HEK293 (cell line): ENCODE data around the gene POGZ.
A peak's percentile ranks its signal among the peaks of the same experiment; 100 is the strongest.

Experiments
- KLF1 ChIP-seq: fragments of 450-650 bp; formaldehyde crosslinking; IDR thresholded peaks from 2 replicates; pipeline ENCODE4 v1.5.1; 2016; ENCODE audit warnings: missing biosample characterization, missing genetic modification characterization
- KLF8 ChIP-seq: fragments of 450-650 bp; formaldehyde crosslinking; IDR thresholded peaks from 2 replicates; pipeline ENCODE4 v1.5.1; 2016; ENCODE audit warnings: missing biosample characterization, missing genetic modification characterization
- MEIS1 ChIP-seq: sonication (generic); formaldehyde crosslinking; IDR thresholded peaks from 2 replicates; pipeline ENCODE4 v1.8.1; 2022; ENCODE audit warnings: missing genetic modification reagents, mild to moderate bottlenecking, borderline replicate concordance
- MZF1 ChIP-seq: fragments of 450-650 bp; formaldehyde crosslinking; IDR thresholded peaks from 2 replicates; pipeline ENCODE4 v1.5.1; 2017; ENCODE audit warnings: missing biosample characterization, missing genetic modification characterization, borderline replicate concordance
- PRDM1 ChIP-seq: fragments of 450-650 bp; formaldehyde crosslinking; IDR thresholded peaks from 2 replicates; pipeline ENCODE4; 2016; ENCODE audit warnings: missing biosample characterization, missing genetic modification characterization
- RBAK ChIP-seq: fragments of 450-650 bp; formaldehyde crosslinking; IDR thresholded peaks from 2 replicates; pipeline ENCODE4 v1.5.1; 2016; ENCODE audit warnings: missing biosample characterization, missing genetic modification characterization
- SETDB1 ChIP-seq: IDR thresholded peaks from one replicate; pipeline ENCODE4 v1.6.1; 2017; ENCODE audit warnings: mild to moderate bottlenecking, low read length, moderate library complexity, mixed read lengths; ENCODE audit not compliant: insufficient read length
- SP7 ChIP-seq: fragments of 450-650 bp; formaldehyde crosslinking; IDR thresholded peaks from 2 replicates; pipeline ENCODE4 v1.5.1; 2016; ENCODE audit warnings: missing biosample characterization, missing genetic modification characterization
- ZFP37 ChIP-seq: fragments of 450-650 bp; formaldehyde crosslinking; IDR thresholded peaks from 2 replicates; pipeline ENCODE4 v1.5.1; 2016; ENCODE audit warnings: missing biosample characterization, missing genetic modification characterization
- ZNF155 ChIP-seq: fragments of 450-650 bp; formaldehyde crosslinking; IDR thresholded peaks from 2 replicates; pipeline ENCODE4 v1.5.1; 2016; ENCODE audit warnings: missing biosample characterization, missing genetic modification characterization
- ZNF157 ChIP-seq: fragments of 450-650 bp; formaldehyde crosslinking; IDR thresholded peaks from 2 replicates; pipeline ENCODE4 v1.5.1; 2016; ENCODE audit warnings: missing biosample characterization, missing genetic modification characterization
- ZNF202 ChIP-seq: fragments of 450-650 bp; formaldehyde crosslinking; IDR thresholded peaks from 2 replicates; pipeline ENCODE4 v1.5.1; 2016; ENCODE audit warnings: missing biosample characterization, missing genetic modification characterization, borderline replicate concordance
- ZNF24 ChIP-seq: fragments of 450-650 bp; formaldehyde crosslinking; IDR thresholded peaks from 2 replicates; pipeline ENCODE4 v1.5.1; 2016; ENCODE audit warnings: missing biosample characterization, missing genetic modification characterization
- ZNF311 ChIP-seq: fragments of 450-650 bp; formaldehyde crosslinking; IDR thresholded peaks from 2 replicates; pipeline ENCODE4 v1.5.1; 2017; ENCODE audit warnings: missing biosample characterization, missing genetic modification characterization, borderline replicate concordance
- ZNF324 ChIP-seq: fragments of 450-650 bp; formaldehyde crosslinking; IDR thresholded peaks from 2 replicates; pipeline ENCODE4 v1.5.1; 2016; ENCODE audit warnings: missing biosample characterization, missing genetic modification characterization
- ZNF341 ChIP-seq: fragments of 450-650 bp; formaldehyde crosslinking; IDR thresholded peaks from 2 replicates; pipeline ENCODE4; 2016; ENCODE audit warnings: low read depth, missing biosample characterization, missing genetic modification characterization
- ZNF354C ChIP-seq: fragments of 450-650 bp; formaldehyde crosslinking; IDR thresholded peaks from 2 replicates; pipeline ENCODE4 v1.5.1; 2016; ENCODE audit warnings: missing biosample characterization, missing genetic modification characterization, low read depth, borderline replicate concordance
- ZNF416 ChIP-seq: fragments of 450-650 bp; formaldehyde crosslinking; IDR thresholded peaks from 2 replicates; pipeline ENCODE4 v1.5.1; 2016; ENCODE audit warnings: missing biosample characterization, missing genetic modification characterization
- ZNF433 ChIP-seq: fragments of 450-650 bp; formaldehyde crosslinking; IDR thresholded peaks from 2 replicates; pipeline ENCODE4 v1.5.1; 2016; ENCODE audit warnings: missing biosample characterization, missing genetic modification characterization, low read depth
- ZNF48 ChIP-seq: fragments of 450-650 bp; formaldehyde crosslinking; IDR thresholded peaks from 2 replicates; pipeline ENCODE4 v1.5.1; 2016; ENCODE audit warnings: missing biosample characterization, missing genetic modification characterization
- ZNF510 ChIP-seq: fragments of 450-650 bp; formaldehyde crosslinking; IDR thresholded peaks from 2 replicates; pipeline ENCODE4 v1.5.1; 2018; ENCODE audit warnings: mild to moderate bottlenecking, missing genetic modification characterization, missing biosample characterization; ENCODE audit not compliant: insufficient replicate concordance
- ZNF600 ChIP-seq: fragments of 450-650 bp; formaldehyde crosslinking; IDR thresholded peaks from 2 replicates; pipeline ENCODE4 v1.5.1; 2016; ENCODE audit warnings: missing biosample characterization, missing genetic modification characterization
- ZNF626 ChIP-seq: fragments of 450-650 bp; sonication (Bioruptor Pico); formaldehyde crosslinking; IDR thresholded peaks from 2 replicates; pipeline ENCODE4 v1.5.1; 2018; ENCODE audit warnings: missing biosample characterization, missing genetic modification characterization, inconsistent platforms
- ZNF843 ChIP-seq: fragments of 450-650 bp; formaldehyde crosslinking; IDR thresholded peaks from 2 replicates; pipeline ENCODE4 v1.5.1; 2016; ENCODE audit warnings: missing biosample characterization, missing genetic modification characterization
- TF ChIP-seq, protein P1 (sequence below): fragments of 450-650 bp; formaldehyde crosslinking; IDR thresholded peaks from 2 replicates; pipeline ENCODE4 v1.5.1; 2017; ENCODE audit warnings: missing biosample characterization, missing genetic modification characterization
- TF ChIP-seq, protein P2 (sequence below): fragments of 450-650 bp; formaldehyde crosslinking; IDR thresholded peaks from 2 replicates; pipeline ENCODE4 v1.5.1; 2016; ENCODE audit warnings: missing biosample characterization, missing genetic modification characterization, low read depth
- TF ChIP-seq, protein P3 (sequence below): fragments of 450-650 bp; formaldehyde crosslinking; IDR thresholded peaks from 2 replicates; pipeline ENCODE4 v1.5.1; 2016; ENCODE audit warnings: missing biosample characterization, missing genetic modification characterization
- TF ChIP-seq, protein P4 (sequence below): fragments of 450-650 bp; formaldehyde crosslinking; IDR thresholded peaks from 2 replicates; pipeline ENCODE4 v1.5.1; 2016; ENCODE audit warnings: missing biosample characterization, missing genetic modification characterization
- TF ChIP-seq, protein P5 (sequence below): fragments of 450-650 bp; formaldehyde crosslinking; IDR thresholded peaks from 2 replicates; pipeline ENCODE4 v1.5.1; 2016; ENCODE audit warnings: missing biosample characterization, missing genetic modification characterization

Gene POGZ

DNA sequence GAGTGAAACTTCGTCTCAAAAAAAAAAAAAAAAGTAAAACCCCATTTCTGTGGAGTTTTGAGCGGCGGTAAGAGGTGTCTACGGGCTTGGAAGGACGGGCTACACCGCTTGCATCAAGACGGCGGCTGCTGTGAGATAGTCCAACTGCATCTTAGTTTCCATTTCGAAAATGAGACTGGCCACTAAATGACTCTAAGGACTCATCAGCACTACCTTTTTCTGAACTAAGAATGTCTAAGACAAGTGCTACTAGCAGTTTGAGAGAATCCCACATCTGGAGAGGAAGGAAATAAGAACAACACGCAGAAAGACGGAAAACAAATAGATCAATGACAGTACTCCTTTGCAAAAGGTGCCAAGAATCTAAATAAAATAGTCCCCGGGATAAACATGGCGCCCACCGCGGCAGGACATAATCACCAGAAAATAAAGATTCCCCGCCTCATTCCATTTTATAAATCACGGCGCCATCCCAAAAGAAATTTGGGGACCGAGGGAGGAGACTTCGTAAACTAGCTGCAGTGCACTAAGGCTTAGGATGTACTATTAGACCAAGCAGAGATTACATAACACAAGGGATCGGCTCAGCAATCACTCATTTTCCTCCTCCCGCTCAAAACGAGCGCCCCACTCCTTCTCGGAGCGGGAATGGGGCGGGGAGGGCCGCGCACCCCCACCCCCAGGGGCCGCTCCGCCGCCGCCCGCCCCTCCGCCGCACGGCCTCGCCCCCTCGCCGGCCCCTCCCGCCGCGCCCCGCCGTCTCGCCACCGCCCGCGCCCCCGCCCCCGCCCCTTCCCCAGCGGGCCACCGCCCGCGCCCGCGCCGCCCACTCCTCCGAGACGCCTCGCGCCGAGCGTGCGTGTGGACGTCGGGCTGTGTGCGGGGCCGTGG, 1.1 kb downstream of the POGZ start (continued):
- TF ChIP-seq MZF1 (tag by site-specific recombination) (peak; percentile 45; the same call in 1 of the 2 replicates), ZNF843 (tag by site-specific recombination) (peak; percentile 57), SP7 (tag by site-specific recombination) (peak; percentile 86), KLF8 (tag by site-specific recombination) (peak; percentile 94), SETDB1 (no peak), ZNF311 (no peak), ZNF416 (tag by site-specific recombination) (no peak), ZNF341 (peak; percentile 58), MEIS1 (CRISPR knock-in tag) (no peak), ZNF626 (tag by site-specific recombination) (0 out of 2 replicates have a peak, but pooled peaks have one; percentile 50), ZNF433 (no peak), ZNF202 (tag by site-specific recombination) (no peak), ZNF155 (tag by site-specific recombination) (no peak), ZNF354C (no peak), RBAK (tag by site-specific recombination) (no peak), PRDM1 (tag by site-specific recombination) (no peak), ZNF24 (tag by site-specific recombination) (peak; percentile 55; the same call in 1 of the 2 replicates), ZNF324 (tag by site-specific recombination) (peak; percentile 72; the same call in 1 of the 2 replicates), ZNF48 (tag by site-specific recombination) (no peak), ZNF510 (tag by site-specific recombination) (no peak), ZFP37 (tag by site-specific recombination) (peak; percentile 25; the same call in 1 of the 2 replicates), KLF1 (tag by site-specific recombination) (no peak; the same call in none of the 2 replicates), ZNF157 (no peak), ZNF600 (peak; percentile 18; the same call in 1 of the 2 replicates)
- TF ChIP-seq, protein P1, sequence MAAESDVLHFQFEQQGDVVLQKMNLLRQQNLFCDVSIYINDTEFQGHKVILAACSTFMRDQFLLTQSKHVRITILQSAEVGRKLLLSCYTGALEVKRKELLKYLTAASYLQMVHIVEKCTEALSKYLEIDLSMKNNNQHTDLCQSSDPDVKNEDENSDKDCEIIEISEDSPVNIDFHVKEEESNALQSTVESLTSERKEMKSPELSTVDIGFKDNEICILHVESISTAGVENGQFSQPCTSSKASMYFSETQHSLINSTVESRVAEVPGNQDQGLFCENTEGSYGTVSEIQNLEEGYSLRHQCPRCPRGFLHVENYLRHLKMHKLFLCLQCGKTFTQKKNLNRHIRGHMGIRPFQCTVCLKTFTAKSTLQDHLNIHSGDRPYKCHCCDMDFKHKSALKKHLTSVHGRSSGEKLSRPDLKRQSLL (tag by site-specific recombination), result no peak
- TF ChIP-seq, protein P2, sequence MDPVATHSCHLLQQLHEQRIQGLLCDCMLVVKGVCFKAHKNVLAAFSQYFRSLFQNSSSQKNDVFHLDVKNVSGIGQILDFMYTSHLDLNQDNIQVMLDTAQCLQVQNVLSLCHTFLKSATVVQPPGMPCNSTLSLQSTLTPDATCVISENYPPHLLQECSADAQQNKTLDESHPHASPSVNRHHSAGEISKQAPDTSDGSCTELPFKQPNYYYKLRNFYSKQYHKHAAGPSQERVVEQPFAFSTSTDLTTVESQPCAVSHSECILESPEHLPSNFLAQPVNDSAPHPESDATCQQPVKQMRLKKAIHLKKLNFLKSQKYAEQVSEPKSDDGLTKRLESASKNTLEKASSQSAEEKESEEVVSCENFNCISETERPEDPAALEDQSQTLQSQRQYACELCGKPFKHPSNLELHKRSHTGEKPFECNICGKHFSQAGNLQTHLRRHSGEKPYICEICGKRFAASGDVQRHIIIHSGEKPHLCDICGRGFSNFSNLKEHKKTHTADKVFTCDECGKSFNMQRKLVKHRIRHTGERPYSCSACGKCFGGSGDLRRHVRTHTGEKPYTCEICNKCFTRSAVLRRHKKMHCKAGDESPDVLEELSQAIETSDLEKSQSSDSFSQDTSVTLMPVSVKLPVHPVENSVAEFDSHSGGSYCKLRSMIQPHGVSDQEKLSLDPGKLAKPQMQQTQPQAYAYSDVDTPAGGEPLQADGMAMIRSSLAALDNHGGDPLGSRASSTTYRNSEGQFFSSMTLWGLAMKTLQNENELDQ (tag by site-specific recombination), result no peak
- TF ChIP-seq, protein P3, sequence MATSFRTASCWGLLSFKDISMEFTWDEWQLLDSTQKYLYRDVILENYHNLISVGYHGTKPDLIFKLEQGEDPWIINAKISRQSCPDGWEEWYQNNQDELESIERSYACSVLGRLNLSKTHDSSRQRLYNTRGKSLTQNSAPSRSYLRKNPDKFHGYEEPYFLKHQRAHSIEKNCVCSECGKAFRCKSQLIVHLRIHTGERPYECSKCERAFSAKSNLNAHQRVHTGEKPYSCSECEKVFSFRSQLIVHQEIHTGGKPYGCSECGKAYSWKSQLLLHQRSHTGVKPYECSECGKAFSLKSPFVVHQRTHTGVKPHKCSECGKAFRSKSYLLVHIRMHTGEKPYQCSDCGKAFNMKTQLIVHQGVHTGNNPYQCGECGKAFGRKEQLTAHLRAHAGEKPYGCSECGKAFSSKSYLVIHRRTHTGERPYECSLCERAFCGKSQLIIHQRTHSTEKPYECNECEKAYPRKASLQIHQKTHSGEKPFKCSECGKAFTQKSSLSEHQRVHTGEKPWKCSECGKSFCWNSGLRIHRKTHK, result no peak
- TF ChIP-seq, protein P4, sequence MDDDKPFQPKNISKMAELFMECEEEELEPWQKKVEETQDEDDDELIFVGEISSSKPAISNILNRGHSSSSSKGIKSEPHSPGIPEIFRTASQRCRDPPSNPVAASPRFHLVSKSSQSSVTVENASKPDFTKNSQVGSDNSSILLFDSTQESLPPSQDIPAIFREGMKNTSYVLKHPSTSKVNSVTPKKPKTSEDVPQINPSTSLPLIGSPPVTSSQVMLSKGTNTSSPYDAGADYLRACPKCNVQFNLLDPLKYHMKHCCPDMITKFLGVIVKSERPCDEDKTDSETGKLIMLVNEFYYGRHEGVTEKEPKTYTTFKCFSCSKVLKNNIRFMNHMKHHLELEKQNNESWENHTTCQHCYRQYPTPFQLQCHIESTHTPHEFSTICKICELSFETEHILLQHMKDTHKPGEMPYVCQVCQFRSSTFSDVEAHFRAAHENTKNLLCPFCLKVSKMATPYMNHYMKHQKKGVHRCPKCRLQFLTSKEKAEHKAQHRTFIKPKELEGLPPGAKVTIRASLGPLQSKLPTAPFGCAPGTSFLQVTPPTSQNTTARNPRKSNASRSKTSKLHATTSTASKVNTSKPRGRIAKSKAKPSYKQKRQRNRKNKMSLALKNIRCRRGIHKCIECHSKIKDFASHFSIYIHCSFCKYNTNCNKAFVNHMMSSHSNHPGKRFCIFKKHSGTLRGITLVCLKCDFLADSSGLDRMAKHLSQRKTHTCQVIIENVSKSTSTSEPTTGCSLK (tag by site-specific recombination), result no peak
- TF ChIP-seq, protein P5, sequence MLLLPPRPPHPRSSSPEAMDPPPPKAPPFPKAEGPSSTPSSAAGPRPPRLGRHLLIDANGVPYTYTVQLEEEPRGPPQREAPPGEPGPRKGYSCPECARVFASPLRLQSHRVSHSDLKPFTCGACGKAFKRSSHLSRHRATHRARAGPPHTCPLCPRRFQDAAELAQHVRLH (tag by site-specific recombination), result peak; percentile 43; the same call in 1 of the 2 replicates
